Measurements from ENCODE around the gene ZBED4. TPM values are rescaled to one million over a fixed set of nuclear protein-coding genes. Genes with fewer than 3 reads are reported as not detected.

ZBED4 gene
- total RNA-seq, 1 donor from 2014 or later = 17.3 TPM

GRCh38 chr22:49865156-49865555 lies 11.5 kb downstream of the ZBED4 start:
- Mint-ChIP-seq H3K4me1 (ENCODE audit: unreplicated experiment) (no peaks in the 10 kb centered on the region), H3K27me3 (ENCODE audit: unreplicated experiment) (no peaks in the 10 kb centered on the region), H3K27ac (ENCODE audit: unreplicated experiment) (no peak overlapping the region), H3K4me3 (ENCODE audit: unreplicated experiment) (no peak overlapping the region), H3K36me3 (ENCODE audit: unreplicated experiment) (peaks cover 38% of the 10 kb centered on the region), H3K9me3 (ENCODE audit: unreplicated experiment) (peaks cover 32% of the 10 kb centered on the region)
- no peak for TF ChIP-seq CTCF (IDR thresholded peaks at IDR 0.05)
- DNase-seq (ENCODE audit: extremely low spot score, unreplicated experiment) = no peak

GRCh38 chr22:49866134-49866533 lies 12.5 kb downstream of the ZBED4 start:
- Mint-ChIP-seq H3K27ac (ENCODE audit: unreplicated experiment) (no peak overlapping the region), H3K4me3 (ENCODE audit: unreplicated experiment) (no peak overlapping the region), H3K36me3 (ENCODE audit: unreplicated experiment) (peaks cover 43% of the 10 kb centered on the region), H3K4me1 (ENCODE audit: unreplicated experiment) (no peaks in the 10 kb centered on the region), H3K9me3 (ENCODE audit: unreplicated experiment) (peaks cover 37% of the 10 kb centered on the region), H3K27me3 (ENCODE audit: unreplicated experiment) (no peaks in the 10 kb centered on the region)
- TF ChIP-seq CTCF (IDR thresholded peaks at IDR 0.05) = no peak
- DNase-seq (ENCODE audit: extremely low spot score, unreplicated experiment) = no peak

GRCh38 chr22:49866646-49867045 lies 13.0 kb downstream of the ZBED4 start:
- Mint-ChIP-seq H3K36me3 (ENCODE audit: unreplicated experiment) (peaks cover 43% of the 10 kb centered on the region), H3K9me3 (ENCODE audit: unreplicated experiment) (peaks cover 37% of the 10 kb centered on the region), H3K4me1 (ENCODE audit: unreplicated experiment) (no peaks in the 10 kb centered on the region), H3K4me3 (ENCODE audit: unreplicated experiment) (no peak overlapping the region), H3K27ac (ENCODE audit: unreplicated experiment) (no peak overlapping the region), H3K27me3 (ENCODE audit: unreplicated experiment) (no peaks in the 10 kb centered on the region)
- no peak for DNase-seq (ENCODE audit: extremely low spot score, unreplicated experiment)
- TF ChIP-seq CTCF (IDR thresholded peaks at IDR 0.05) = no peak

- peaks cover 47% of the 10 kb centered on the region for H3K36me3 Mint-ChIP-seq (ENCODE audit: unreplicated experiment)
- H3K4me3 Mint-ChIP-seq (ENCODE audit: unreplicated experiment) = no peak overlapping the region
- H3K9me3 Mint-ChIP-seq (ENCODE audit: unreplicated experiment) = peaks cover 37% of the 10 kb centered on the region
- DNase-seq (ENCODE audit: extremely low spot score, unreplicated experiment) = no peak
- H3K4me1 Mint-ChIP-seq (ENCODE audit: unreplicated experiment) = no peaks in the 10 kb centered on the region
- no peaks in the 10 kb centered on the region for H3K27me3 Mint-ChIP-seq (ENCODE audit: unreplicated experiment)
- H3K27ac Mint-ChIP-seq (ENCODE audit: unreplicated experiment) = no peak overlapping the region
- TF ChIP-seq CTCF (IDR thresholded peaks at IDR 0.05) = no peak
Observed at GRCh38 chr22:49867303-49868265, 13.9 kb downstream of the ZBED4 start.

GRCh38 chr22:49869086-49869830 lies 15.6 kb downstream of the ZBED4 start:
- no peak for TF ChIP-seq CTCF (IDR thresholded peaks at IDR 0.05)
- no peaks in the 10 kb centered on the region for H3K4me1 Mint-ChIP-seq (ENCODE audit: unreplicated experiment)
- peaks cover 37% of the 10 kb centered on the region for H3K9me3 Mint-ChIP-seq (ENCODE audit: unreplicated experiment)
- peaks cover 47% of the 10 kb centered on the region for H3K36me3 Mint-ChIP-seq (ENCODE audit: unreplicated experiment)
- no peak overlapping the region for H3K27ac Mint-ChIP-seq (ENCODE audit: unreplicated experiment)
- H3K27me3 Mint-ChIP-seq (ENCODE audit: unreplicated experiment) = no peaks in the 10 kb centered on the region
- H3K4me3 Mint-ChIP-seq (ENCODE audit: unreplicated experiment) = no peak overlapping the region
- DNase-seq (ENCODE audit: extremely low spot score, unreplicated experiment) = no peak
